Measurements from ENCODE around the gene TRMT1L.

TRMT1L gene

DNA sequence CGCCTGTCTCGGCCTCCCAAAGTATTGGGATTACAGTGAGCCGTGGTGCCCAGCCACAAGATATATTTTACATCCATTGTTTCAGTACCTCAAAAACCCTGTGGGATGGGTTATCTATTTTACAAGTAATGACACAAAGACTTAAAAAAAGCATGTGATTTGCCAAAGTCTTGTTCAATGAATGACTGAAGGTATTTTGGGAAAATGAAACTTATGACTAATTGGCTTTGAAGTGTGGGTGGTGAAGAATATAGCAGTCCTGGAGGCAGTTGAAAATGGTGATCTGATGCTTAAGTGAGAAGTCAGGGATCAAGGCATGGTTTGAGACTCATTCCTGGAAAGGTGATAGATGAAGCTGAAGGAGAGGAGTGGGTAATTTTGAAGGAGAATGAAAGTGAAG is 3.2 kb upstream of the TRMT1L start:
- DNase-seq (ENCODE audit: low spot score), result peak; percentile 14
- TF ChIP-seq, protein P1, sequence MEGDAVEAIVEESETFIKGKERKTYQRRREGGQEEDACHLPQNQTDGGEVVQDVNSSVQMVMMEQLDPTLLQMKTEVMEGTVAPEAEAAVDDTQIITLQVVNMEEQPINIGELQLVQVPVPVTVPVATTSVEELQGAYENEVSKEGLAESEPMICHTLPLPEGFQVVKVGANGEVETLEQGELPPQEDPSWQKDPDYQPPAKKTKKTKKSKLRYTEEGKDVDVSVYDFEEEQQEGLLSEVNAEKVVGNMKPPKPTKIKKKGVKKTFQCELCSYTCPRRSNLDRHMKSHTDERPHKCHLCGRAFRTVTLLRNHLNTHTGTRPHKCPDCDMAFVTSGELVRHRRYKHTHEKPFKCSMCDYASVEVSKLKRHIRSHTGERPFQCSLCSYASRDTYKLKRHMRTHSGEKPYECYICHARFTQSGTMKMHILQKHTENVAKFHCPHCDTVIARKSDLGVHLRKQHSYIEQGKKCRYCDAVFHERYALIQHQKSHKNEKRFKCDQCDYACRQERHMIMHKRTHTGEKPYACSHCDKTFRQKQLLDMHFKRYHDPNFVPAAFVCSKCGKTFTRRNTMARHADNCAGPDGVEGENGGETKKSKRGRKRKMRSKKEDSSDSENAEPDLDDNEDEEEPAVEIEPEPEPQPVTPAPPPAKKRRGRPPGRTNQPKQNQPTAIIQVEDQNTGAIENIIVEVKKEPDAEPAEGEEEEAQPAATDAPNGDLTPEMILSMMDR (IDR thresholded peaks at IDR 0.05; ENCODE audit: extremely low read depth, missing control alignments), result no peak

DNA sequence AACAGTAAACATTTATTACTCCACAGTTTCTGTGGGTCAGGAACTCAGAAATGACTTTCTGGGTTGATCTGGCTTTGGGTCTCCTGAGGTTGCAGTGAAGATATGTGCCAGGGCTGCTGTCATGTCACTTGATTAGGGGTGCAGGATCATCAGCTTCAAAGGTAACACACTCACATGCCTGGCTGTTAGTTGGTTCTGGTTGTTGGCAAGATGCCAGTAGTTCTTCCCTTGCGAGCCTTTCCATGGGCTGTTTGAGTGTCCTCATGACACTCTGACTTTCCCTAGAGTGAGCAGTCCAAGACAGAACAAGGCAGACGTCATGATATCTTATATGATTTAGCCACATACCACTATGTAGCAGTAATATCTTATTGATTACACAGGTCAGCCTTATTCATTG is 2.0 kb upstream of the TRMT1L start:
- TF ChIP-seq, protein P1 (IDR thresholded peaks at IDR 0.05; ENCODE audit: extremely low read depth, missing control alignments), result no peak
- DNase-seq (ENCODE audit: low spot score), result no peak

DNA sequence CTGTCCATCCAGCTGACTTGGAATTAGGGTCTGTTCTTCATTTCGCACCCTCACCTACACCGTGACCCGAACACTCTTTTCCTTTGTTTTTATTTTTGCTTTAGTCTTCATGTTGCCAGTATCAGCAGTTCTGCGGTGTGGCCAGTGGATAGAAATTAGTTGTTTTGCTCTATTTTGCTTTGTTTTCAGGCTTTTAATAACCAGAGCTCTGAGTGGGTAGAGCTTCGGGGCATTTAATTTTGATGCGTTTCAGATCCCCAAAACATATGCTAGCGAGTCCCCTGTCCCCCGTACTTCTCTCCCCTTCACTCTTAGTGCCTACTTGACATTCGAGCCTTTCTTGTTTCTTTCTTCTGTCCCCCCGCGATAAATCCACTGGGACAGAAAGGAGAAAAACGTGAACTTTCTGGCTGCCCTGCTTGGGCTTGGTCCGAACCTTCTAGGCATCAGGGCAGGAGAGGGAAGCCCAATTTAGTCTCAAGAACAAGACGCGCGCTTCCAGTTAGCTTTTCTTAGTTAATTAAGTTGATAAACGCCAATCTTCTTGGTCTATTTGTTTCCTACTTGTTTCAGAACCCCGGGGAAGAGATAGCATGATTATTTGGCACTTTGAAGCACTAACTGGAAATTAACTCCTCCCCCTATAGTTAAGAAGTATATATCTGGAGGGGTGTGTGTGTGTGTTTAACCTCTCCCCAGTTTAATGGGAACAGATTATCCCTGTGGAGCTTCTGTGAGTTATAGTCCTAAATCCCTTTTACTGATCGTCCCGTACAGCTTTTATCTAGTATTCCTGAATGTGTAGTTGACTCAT is 1.1 kb upstream of the TRMT1L start:
- DNase-seq (ENCODE audit: low spot score), result peak; percentile 6
- TF ChIP-seq, protein P1 (IDR thresholded peaks at IDR 0.05; ENCODE audit: extremely low read depth, missing control alignments), result no peak

DNA sequence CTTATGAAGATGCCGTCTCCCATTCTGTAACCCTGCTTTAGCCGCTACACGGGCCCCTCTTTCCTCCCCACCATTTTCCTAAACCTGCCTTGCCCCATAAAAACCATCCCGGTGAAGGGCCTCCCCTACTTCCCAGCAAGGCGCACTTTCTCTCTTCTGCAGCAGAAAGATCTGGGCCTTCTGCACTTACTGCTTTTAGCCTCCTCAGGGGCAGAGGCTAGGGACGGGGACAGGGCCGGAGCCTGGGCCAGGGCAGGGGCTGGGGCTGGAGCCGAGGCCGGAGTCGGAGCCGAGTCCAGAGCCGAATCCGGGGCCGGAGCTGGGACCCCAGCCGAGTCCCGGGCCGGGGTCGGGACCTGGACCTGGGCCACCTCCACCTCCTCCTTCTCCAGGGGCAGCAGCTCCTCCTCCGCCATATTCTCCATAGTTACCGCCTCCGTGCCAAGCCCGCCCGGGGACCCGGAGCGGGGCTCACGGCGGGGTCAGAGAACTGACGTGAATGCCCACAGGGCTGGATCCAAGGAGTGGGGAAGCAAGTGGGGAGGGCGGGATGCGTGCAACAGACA is 382 bp downstream of the TRMT1L start:
- DNase-seq (ENCODE audit: low spot score), result no peak

DNA sequence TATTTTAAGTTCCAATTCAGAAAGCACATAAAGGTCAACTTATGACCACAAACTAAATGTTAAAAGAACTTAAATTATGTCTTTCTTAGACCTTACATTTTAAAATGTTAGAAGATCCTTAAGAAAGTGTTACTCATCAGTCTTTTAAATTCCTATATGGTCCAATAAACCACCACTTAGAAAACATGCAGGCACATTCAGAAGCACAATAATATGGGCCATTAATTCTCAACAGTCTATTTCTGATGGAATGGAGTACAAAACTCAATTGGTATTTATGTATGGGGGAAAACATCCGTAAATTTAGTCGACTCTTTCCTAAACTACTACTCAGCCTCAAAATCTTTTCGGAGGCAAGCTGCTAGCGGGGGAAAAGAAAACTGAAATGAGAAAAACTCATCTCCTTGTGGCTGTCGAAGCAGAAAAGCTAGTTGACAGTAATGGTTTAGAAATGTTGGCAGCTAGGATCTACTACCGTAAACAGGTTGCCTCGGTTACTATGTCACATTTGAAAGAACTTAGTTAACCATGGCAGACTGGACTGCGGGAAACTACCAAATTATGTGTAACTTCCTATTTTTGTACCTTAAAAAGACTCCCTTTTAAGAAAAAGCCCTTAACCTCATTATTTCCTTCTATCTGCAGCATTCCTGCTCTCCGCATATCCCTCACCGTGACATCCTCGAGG is 1.0 kb downstream of the TRMT1L start:
- DNase-seq (ENCODE audit: low spot score), result peak; percentile 23
- TF ChIP-seq, protein P1 (IDR thresholded peaks at IDR 0.05; ENCODE audit: extremely low read depth, missing control alignments), result no peak

More for the DNA sequence above, 382 bp downstream of the TRMT1L start:
- TF ChIP-seq, protein P1 (IDR thresholded peaks at IDR 0.05; ENCODE audit: extremely low read depth, missing control alignments), result no peak

DNA sequence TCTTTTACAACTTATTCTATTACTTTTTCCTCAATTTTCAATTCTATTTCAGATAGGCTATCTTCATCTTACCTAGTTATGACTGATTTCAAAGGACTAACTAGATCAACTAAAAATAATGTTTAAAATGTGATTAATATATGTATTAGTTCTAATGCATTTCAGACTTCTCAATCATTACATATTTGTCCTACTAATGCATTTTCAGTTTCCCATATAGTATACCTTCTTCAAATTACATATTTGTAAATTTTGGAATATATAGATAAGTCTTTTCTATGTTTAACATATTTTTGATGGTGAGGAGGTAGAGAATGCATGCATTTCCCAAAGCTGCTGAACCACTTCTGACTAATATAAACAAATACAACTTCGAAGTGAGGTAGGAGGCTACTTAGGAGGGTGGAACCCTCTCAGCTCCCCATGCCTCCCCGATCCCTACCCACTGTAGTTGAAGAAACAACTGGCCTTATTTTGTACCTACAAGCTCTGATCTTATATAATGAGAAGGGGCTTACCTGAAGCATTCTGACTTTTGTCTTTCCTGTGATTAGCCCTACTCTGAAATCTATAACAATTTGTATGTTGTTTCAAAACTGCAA is 1.7 kb downstream of the TRMT1L start:
- TF ChIP-seq, protein P1 (IDR thresholded peaks at IDR 0.05; ENCODE audit: extremely low read depth, missing control alignments), result no peak
- no peak for DNase-seq (ENCODE audit: low spot score)

Data from GM20000 (cell line).